HG02870 (cell line): Measurements from ENCODE around the gene VAX1.
"Not testable (repeated sequence)": the region's sequence is repeated elsewhere in the genome, so short reads cannot be mapped to it uniquely, and the experiment has no call there.

Experiments used
- ATAC-seq: cut with Tn5 transposase; IDR thresholded peaks from one replicate; pipeline ENCODE4 v1.9.1; 2021; ENCODE audit warnings: mild to moderate bottlenecking, moderate library complexity; ENCODE audit not compliant: unreplicated experiment

VAX1 gene

DNA sequence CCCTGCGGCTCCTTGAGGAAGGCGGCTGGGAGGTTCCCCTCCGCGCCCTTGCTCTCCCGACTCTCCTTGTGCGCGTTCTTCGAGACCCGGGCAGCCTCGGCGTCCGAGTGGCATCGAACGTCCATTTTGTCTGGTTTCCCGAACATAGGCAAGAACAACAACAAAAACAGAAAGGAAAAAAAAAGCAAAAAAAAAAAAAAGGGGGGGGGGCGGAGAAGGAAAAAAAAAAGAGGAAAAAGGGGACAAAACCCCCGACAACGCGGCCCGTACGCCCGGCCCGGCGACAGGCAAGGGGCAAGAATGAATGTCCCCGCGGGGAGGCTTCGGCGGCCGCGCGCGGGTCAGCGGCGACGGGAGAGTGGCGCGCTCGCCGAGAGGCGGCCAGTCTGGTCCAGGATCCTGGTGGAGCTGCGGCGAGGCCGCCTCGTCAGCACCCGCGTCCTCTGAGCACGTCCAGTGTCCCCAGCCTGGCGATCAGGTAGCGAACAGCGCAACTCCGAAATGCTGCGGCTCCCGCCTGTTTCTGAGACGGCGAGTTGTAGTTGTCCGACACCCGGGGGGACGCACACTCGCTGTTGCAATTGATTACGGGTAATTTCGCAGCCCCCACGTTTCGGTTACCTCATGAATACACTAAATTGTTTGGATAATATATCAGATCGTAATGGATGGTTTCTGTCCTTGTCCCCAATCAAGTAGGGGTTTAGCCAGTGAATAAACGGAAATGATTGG lies at the start of gene VAX1:
Gene VAX1 (minus strand): TSS at position 360 of the 732 bp plus-strand sequence. CDS start 214 bp downstream, at position 146.
- ATAC-seq, result no peak

DNA sequence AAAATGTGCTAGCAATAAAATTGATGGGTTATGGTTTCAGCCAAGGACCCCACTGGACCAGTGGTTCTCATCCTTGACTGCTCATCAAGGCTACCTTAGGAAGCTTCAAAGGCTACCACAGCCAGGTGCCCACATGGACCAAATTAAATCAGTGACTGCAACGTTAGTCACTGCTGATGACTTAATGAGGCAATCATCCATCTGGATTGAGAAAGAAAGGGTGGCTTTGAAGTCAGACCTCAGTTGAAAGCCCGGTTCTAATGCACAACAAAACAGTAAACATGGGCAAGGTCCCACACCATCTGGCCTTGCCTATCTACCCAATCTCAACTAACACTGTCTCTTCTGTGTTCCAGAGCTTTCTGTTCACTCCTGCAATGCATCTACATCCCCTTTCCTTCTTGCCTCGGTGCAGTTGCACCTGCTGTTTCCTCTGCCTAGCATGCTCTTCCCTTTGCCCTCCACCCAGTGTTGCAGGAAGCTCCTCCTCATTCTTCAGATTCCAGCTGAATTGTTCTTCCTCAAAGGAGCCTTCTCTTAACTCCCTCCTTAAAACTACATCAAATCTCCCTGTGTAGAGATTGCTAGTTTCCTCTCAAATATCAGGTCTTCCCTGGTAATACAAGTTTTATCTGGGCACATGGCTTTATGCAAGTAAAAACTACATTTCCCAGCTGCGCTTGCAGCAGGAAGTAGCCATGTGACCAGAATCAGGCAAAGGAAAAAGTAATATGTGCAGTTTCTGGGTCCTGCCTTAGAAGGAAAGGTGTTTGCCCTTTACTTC lies 49.0 kb upstream of the VAX1 start:
- ATAC-seq, result no peak

DNA sequence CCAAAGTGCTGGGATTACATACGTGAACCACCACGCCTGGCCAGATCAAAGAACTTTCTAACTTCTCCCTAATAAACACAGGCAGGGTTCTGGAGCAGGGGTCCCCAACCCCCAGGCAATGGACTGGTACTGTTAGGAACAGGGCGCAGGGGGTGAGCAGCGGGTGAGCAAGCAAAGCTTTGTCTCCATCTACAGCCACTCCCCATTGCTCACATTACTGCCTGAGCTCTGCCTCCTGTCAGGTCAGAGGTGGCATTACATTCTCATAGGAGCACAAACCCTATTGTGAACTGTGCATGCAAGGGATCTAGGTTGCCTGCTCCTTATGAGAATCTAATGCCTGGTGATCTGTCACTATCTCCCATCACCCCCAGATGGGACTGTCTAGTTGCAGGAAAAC lies 47.7 kb upstream of the VAX1 start:
- ATAC-seq, result not testable (repeated sequence)

- ATAC-seq, result no peak
Measured at GRCh38 chr10:117184821-117185220, 46.8 kb upstream of the VAX1 start.

DNA sequence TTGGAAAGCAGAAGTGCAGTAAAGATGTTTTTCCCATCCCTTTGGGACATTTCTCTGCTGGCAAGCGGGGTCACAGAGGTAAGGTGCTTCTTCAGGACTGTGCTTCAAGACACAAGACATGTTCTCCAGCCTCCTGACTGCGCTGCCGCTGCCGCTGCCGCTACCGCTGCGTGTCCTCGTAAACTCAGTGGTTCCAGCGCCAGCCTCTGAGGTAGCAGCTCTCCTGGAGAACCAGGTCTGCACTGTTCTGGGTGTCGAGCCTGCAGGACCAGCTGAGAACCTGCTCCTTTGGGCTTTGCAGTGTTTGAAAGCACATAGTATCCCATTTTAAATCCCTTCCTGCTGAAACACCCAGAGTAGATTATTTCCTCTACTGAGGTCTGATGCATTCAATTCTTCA lies 46.2 kb upstream of the VAX1 start:
- ATAC-seq, result no peak

- no peak for ATAC-seq
Measured at GRCh38 chr10:117178190-117178589, 40.1 kb upstream of the VAX1 start.

DNA sequence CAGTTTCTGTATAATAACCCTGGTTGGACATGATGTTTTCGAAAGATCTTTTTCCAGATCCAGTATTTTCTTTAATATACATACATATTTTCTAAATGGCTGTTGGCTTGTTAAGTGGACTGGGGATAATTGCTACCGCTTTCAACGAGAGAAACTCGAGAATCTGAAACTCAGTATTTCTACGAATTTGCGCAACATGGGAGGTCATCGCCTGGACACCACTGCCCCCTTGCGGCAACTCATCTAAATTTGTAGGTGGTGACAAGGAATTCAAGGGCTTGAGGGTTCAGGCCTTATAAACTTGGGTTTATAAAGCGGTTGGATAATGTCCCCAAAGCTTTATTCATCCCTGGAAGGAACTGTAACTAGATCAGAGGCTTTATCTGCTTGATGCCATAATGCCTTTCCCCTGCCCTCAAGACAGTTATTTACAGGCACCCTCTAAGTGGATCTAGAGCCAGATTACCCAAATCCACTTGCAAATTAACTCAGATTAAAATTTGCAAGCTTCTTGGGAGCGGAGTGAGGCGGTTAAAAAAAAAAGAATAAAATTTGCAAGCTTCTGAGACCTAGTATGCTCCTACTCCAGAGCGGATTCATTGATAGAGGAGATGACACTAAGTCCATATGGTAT lies 37.9 kb upstream of the VAX1 start:
- ATAC-seq, result peak; percentile 40

DNA sequence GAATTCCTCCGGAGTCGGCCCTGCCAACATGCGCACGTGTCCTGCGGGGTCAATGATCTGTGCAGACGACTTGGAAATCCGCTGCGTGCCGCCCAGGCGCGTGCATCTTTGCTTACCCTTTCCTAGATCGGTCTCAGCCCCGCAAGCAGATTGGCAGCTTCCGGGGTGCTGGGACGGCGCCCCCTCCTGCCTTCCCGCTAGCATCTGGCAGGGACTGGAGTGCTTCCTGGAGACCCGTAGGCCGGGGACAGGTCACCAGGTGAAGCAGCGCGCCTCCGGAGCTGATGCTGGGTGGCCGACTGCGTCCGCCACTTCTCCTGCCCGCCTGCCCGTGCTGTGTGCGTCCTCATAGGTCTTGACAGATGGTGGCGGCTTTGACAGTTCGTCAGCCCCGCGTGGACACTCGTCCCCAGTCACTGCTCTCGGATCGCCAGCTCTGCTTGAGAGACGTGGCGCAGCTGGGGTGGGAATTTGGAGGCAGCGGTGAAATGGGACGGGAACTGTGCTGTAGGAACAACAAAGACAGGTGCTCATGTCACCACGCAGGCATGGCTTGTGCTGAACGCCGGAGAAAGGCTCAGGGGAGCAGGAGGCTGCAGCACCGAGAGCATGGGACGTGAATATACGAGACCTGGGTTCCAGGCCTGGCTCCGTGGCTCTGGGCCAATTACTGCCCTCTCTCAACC lies 37.3 kb upstream of the VAX1 start:
- peak; percentile 30 for ATAC-seq

DNA sequence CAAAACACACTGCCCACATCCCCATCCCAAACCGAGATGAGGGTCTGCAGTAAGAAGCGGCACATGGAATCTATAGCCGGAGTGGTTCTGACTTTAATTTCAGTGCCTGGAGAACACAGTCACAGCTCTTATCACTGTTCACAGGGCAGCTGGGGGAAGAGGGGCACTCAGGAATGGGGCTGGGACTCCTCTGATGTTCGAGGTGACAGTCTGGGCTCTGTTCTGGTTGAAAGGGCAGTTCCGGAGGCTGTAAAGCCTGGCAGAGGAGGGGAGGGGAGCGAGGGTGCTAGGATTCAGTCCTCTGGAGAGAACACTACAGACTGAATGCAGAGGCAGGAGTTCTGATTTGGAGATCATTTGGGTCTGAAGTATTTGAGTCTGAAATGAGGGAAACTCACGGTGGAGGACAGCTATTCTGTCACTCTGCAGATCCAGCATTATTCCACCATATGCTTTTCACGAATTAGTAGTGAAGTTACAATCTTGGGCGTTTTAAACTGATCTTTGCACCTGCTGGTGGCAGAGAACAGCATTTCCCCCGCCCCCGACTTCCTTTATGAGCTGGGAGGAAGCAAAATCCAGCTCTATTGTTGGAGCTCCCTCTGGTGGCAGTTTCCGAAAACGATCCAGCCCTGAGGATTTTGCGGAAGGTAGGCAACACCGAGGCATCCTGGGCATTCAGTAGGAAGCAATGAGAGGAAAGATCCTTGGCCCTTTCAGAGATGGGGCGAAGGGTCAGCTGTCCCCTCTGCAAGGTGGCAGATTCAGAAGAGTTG lies 36.6 kb upstream of the VAX1 start:
- peak; percentile 75 for ATAC-seq

DNA sequence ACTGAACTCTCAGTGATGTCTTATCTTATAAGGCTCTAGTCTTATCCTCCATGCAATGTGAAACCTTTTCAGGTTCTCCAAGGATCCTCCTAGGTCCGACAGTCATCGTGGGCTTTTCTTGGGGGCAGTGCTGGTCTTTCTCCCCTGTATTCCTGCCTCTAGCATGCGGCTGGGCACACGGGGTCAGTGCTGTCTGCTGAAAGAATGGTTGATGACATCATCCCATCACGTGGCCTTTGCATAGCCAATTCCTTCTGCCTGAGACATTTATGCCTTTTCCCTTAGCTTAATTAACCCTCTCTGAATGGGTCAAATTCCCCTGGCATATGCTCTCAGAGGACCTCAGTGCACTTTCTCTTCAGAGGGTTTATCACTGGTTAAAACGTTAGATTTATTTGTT lies 32.2 kb upstream of the VAX1 start:
- no peak for ATAC-seq

- no peak for ATAC-seq
Measured at GRCh38 chr10:117169480-117169879, 31.4 kb upstream of the VAX1 start.

DNA sequence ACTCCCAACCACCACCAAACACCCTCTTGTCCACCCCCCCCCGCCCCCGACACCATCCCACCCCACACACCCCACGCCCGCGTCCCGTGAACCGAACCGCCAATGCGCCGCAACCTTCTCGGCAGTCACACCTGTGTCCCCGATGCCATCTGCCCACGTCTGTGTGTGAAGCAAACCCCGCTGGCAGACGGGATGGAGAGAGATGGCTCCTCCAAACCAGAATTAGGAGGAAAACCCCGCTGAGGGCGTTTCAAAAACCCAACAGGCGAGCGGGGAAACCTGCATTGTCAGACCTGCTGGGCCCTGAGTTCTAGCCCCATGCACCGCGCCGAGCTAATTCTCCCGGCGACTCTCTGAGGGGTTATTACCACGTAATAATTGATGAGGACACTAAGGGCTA lies 30.7 kb upstream of the VAX1 start:
- ATAC-seq, result no peak

- peak; percentile 88 for ATAC-seq
Measured at GRCh38 chr10:117167789-117168674, 30.0 kb upstream of the VAX1 start.

DNA sequence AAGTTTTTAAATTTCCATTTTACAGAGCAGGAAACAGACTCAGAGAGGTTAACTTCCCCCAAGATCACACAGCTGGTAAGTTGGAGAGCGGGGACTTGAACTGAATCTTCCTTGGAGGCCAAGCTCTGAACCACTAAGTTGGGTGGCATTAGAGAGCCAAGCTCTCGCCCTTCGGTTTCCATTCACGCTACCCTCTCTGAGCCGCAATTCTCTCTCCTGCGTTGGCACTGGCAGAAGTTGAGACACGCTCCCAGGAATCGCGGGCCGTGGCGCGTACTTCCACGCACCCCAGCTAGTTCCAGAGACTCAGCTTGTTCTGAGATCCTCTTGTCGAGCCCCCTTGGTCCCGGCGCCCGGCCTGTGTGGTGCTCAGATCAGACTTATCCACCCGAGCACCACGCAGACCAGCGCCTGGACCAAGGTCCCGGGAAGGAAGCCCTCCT lies 29.3 kb upstream of the VAX1 start:
- no peak for ATAC-seq

DNA sequence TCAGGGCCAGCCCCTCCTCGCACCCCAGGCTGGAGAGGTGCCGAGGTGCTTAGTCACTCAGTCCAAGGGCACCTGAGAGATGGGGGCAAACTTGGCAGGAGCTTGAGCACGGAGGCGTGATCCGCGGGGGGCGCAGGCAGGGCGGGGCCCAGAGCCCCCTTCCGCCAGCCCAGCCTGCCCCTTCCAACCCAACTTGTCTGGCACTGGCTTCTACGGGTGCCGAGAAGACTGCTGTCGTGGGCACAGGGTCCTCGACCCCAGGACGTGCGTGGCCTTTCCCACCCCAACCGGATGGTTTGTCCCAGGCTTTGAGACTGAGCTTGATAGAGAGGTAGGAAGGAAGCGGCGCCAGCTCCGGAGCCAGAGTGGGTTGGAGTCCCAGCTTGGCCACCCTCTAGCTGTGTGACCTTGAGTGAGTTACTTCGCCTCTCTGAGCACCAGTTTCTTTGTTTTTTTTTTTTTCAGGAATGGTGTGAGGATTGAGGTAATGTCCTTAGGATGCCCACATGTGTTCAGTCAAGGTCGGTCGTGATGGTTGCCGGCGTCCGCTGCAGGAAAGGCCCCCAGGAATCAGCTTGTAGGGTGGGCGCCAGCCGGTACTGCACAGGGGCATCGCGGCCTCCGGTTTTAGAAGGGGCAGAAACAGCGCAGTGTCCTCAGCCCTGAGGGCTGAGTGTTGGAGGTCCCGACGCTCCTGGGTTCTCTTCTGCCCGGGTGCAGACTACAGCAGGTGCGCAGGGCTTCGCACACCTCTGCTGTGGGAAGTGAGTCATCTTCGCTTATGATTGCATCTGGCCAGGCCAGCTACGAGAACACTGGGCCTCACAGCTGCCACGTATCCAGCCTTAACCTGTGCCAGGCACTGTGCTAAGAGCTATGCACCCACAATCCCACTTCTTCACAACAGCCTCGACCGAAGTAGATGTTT lies 28.6 kb upstream of the VAX1 start:
- ATAC-seq, result no peak

DNA sequence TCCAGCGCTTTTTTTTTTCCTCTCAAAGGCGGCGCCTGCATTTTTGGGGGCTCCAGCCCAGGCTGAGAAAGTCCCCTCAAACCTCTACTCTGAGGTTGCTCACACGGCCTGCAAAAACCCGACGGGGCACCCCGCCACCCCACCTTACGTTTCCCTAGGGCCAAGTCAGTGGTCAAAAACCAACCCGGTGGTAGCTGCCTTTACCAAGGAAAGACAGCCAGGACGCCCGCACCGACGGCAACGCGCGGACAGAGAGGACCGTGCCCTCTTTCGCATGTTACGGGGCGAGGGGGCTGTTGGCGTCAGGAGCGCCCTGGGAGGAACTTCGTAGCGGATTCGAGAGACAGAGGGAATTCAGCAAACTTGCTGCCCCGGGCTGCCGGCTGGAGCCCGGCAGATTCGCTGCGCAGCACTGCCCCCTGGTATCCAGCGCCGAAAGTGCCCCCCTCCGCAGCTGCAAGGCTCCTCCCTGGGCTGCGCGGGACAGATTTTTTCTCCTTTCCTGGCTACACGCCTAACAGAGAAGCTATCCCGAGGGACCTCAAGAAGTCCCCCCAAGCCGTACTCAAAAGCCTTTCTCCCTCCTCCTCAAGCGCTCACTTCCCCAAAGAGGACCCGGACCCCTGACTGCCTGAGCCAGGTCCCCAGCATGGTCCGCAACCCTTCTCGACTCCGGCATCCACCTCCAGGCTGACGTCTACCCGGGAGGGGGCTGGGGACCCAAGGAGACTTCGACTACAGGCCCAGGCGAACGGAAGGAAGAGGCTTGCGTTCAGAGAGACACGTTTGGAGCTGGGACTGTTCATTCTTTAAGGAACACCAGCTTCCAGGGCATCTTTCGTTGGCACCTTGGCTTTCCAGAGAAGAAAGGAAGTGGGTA lies 27.7 kb upstream of the VAX1 start:
- no peak for ATAC-seq
